GM18511 (cell line): ENCODE results near the gene RCSD1.
"Not testable (repeated sequence)": the region's sequence is repeated elsewhere in the genome, so short reads cannot be mapped to it uniquely, and the experiment has no call there.

Source experiments
- ATAC-seq: cut with Tn5 transposase; IDR thresholded peaks from one replicate; pipeline ENCODE4 v1.9.1; 2021; ENCODE audit warnings: mild to moderate bottlenecking, moderate library complexity; ENCODE audit not compliant: unreplicated experiment

RCSD1 gene

DNA sequence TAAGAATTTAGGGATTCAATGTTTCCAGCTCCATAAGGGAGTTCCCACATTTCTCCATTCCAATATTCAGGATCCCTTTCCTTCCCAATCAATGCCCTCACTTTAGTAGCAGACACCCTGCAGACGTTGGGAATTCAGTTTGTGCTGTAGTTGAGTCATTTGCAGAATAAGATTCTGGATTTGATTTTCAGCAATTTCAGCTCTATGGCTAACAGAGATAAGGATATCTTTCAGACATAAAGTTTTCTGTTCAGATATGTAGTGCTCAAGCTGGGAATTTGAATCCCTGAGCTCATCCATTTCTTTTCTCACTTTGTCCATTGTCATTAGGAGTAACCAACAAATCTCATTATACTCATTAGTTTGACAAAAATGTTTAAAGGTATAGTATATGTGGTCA, 104.8 kb downstream of the RCSD1 start:
- no peak for ATAC-seq

DNA sequence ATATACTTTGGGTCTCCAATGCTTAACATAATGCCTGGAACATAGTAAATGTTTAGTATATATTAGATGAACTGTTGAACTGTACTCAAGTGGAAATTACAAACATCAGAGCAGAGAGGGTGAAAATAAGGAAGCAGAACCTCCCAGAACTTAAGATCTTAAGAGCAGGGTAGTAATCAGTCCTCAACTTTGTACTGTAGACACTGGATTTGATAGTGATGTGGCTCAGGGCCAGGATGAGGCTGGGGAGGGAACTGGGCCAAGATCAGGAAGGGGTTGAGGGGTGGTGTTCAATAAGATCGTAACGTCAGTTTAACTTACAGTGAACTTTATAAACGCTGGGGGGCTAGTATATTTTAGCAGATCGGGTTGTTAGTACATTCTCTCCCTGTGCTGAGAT, 107.1 kb downstream of the RCSD1 start:
- no peak for ATAC-seq

DNA sequence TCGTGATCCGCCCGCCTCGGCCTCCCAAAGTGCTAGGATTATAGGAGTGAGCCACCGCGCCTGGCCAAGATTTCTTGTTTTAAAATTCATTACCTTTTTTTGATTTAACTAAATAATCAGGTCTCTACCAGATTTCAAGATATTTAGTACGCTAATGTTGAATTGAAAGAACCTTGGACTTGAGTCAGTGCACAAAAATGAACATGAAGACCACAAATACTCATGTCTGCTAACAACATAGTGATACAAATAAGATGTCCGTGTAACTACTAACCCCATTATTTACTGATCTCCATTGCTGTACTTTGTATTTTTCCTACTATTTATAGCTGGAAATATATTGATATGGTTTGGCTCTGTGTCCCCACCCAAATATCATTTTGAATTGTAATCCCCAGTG, 108.1 kb downstream of the RCSD1 start:
- no peak for ATAC-seq

DNA sequence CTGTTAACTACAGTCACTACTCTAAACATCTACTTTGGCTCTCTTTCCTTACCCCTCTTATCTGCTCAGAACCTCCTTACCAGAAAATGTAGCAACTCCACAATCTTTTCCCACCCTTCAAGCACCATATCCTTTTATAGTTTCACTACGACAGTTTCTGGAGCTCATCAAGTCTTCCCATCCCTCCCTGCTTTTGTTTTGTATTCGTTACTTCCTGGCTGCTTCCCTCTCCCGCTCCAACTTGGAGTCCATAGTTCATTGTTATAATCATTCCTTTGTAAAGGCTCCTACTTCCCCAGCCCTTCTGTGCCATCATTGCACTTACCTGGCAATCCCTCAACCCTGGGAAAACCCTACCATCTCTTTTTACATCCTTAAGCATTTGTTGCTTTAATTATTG, 109.7 kb downstream of the RCSD1 start:
- ATAC-seq = no peak

DNA sequence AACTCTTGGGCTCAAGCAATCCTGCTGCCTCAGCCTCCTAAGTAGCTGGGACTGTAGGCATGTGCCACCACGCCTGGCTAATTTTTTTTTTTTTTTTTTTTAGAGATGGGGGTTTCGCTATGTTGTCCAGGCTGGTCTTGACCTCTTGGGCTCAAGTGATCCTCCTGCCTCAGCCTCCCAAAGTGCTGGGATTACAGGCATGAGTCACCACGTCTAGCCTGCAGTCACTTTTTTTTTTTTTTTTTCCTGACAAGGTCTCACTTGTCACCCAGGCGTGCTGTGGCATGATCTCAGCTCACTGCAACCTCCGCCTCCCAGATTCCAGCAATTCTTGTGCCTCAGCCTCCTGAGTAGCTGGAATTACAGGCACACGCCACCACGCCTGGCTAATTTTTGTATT, 111.1 kb downstream of the RCSD1 start:
- ATAC-seq = not testable (repeated sequence)

DNA sequence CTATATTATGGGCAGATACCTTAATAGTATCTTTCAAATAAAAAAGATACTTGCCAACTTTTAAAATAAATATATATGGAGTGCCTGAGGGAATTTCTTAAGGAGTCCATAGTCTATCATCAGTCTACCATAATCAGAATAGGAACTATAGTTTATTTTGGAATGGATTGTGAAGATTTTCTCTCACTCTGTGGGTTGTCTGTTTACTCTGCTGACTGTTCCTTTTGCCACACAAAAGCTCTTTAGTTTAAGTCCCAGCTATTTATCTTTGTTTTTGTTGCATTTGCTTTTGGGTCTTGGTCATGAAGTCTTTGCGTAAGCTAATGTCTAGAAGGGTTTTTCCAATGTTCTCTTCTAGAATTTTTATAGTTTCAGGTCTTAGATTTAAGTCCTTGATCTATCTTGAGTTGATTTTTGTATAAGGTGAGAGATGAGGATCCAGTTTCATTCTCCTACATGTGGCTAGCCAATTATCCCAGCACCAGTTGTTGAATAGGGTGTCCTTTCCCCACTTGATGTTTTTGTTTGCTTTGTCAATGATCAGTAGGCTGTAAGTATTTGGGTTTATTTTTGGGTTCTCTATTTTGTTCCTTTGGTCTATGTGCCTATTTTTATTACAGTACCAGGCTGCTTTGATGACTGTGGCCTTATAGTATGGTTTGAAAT, 112.5 kb downstream of the RCSD1 start:
- not testable (repeated sequence) for ATAC-seq

DNA sequence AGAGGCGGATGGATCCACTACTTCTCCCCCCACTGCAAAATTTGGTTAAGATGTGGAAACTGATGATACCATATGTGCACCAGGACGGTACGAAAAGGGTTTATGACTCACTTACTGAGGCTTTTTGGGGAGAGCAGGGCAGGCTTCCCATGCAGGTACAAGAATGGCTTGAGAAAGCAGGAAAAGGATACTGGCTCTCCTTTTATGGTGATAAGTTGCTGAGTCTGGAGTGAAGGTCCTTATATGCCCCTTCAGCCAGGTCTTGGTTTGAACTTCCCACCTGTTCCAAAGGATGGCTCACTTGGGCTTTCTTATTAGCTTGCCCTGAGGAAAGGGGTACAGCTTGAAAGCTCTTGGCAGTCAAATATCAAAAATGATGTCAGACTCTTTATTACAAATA, 114.9 kb downstream of the RCSD1 start:
- ATAC-seq = no peak

DNA sequence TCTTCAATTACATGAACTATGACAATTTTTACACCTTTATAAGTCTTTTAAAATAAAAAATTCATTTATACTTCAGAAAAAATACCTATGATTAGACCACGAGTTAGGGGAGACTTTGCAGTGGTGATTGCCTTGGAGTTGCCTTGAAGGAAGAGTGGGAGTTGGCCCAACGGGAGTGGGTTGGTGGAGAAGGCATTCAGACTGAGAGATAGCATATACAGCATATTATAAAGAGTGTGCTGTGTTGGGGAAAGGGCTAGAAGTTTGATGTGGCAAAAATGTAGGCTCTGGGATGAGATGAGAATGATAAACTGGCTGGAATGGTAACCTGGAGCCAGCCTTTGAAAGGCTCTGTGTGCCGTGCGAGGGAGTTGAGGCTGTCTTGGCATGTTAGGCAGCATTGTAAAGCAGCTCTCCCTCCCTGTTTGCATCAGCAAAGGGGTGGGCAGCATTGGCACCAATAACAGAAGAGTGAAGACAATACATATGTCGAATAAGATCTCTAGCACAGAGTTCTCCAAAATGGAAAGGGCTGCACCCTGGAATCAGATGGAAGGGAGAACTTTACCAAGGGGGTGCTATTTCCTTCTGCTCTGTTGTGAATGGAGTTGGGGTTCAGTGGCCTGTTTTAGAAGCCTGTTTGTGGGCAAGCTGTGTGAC, 116.1 kb downstream of the RCSD1 start:
- ATAC-seq = no peak

DNA sequence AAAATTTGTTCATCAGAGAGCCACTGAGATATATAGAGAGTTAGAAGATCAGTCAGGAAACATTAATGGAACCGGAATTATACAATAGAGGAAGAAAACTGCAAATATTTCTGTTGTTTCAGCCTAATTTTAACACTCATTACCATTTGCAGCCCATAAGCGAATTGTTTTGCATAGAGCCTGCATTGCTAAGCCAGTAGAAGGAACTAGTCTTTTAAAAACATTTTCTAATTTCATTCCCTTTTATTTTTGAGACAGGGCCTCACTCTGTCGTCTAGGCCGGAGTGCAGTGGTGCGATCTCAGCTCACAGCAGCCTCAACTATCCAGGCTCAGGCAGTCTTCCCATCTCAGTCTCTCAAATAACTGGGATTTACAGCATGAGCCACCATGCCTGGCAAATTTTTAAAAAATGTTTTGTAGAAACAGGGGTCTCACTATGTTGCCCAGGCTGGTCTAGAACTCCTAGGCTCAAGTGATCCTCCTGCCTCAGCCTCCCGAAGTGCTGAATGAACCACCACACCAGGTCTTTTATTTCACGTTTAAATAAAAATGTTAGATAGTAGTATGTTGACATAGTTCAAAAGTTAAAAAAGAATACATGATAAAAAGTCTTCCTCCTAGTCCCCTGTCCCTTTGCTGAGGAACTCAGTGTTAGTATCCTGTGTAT, 117.1 kb downstream of the RCSD1 start:
- no peak for ATAC-seq

DNA sequence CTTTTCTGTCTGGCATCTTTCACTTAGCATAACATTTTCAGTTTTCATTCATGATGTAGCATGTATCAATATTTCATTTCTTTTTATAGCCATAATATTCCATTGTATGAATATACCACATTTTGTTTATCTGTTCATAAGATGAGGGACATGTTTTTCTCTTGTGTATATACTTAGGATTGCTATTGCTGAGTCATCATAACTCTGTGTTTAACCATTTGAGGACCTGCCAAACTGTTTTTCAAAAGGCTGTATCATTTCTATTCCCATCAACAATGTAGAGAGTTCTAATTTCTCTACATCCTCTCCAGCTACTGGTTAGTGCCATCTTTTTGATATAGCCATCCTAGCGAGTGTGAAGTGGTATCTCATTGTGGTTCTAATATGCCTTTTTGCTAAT, 118.0 kb downstream of the RCSD1 start:
- no peak for ATAC-seq

DNA sequence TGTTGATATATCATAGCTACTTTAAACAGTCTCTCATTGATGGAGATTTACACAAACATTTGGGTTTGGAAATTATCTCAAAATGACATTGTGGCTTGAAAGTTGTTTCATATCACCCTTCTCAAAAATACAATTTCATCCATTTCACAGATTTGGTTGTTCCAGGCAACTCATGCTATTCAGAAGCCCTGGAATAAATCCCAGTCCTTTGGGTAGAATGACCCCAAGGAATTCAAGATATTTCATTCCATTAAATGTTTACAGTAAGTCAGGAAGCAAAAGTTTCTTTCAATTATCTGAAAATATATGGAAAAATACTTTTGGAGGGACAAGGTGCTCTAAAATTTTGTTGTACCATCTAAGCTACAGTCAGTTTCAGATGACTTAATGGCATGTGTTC, 118.9 kb downstream of the RCSD1 start:
- ATAC-seq = no peak

DNA sequence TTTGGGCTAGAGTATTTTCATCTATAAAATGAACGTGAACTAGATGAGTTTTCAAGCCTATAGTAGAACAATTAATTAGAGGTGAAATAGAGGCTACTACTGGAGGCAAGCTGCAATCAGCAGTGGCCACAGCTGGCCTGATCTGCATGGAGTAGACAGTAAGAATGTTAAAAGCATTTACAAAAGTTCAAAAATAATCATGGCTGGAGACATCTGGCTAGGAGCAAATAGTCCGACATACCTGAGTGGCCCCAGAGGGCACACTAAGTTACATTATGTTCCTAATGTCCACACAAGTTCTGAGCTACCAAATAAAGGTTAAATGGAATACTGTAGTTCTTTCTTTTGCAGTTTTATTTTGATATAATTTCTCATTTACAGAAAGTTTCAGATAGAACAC, 119.7 kb downstream of the RCSD1 start:
- ATAC-seq = no peak

DNA sequence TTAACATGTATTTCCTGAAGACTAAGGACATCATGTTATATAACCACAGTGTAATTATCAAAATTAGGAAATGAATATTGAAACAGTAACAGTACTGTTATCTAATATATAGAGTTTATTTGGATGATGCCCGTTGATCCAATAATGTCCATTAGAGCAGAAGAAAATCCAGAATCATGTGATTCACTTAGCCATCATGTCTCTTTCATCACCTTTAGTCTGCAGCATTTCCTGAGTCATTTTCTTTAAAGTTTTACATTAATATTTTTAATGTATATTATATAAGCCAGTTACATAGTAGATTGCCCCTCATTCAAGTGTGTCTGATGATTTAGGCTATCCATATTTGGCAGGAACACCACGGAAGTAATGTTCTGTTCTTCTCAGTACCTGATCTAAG, 120.6 kb downstream of the RCSD1 start:
- no peak for ATAC-seq

DNA sequence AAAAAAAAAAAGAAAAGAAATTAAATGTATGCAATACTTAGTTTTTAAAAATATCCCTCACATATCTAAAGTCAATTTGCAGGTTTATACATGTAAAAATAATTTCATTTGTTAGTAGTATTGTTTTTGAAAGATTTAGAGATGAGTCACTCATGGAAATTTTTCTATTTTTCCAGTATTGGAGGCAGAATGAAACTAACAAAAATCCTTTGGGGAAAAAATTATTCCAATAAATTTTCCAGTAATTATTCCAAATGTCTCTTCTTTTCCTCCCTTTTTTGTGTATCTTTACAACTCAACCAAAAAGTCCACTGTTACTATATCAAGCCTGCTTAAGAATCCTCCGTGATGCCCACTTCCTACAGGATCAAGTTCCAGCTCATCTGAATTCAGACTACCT, 121.6 kb downstream of the RCSD1 start:
- no peak for ATAC-seq

DNA sequence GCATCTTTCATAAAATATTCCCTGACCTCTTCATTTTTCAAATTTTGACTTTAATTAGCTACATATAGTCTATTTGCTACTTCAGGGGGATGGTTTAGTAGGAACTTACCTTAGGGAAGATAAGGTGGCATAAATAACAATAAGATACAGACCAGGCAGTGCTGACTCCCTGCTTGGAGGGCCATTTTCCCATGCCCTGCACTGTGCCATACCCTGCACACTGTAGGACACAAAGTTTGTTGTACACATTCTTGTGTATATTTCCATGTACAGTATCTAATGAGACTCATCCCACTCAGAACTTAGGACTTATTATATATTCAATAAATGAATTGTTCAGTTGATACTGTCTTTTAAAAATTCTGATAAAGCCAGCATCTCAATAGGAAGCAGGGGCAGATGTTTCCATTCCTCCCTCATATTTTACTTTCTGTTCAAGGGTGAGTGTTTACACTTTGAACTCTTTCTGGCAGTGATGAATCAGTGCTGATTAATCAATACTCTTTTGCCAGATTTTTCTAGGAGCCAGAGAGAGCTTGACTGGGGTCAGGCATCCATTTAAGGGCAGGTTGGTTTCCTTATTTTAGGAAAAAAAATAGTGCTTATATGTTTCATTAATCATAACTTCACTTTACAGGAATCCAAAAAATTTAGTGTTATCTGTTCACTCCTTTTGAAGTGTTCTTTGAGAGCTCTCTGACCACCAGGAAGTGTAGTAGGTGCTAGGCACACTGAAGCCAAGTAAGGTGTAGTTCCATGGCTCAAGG, 122.4 kb downstream of the RCSD1 start:
- ATAC-seq = no peak

DNA sequence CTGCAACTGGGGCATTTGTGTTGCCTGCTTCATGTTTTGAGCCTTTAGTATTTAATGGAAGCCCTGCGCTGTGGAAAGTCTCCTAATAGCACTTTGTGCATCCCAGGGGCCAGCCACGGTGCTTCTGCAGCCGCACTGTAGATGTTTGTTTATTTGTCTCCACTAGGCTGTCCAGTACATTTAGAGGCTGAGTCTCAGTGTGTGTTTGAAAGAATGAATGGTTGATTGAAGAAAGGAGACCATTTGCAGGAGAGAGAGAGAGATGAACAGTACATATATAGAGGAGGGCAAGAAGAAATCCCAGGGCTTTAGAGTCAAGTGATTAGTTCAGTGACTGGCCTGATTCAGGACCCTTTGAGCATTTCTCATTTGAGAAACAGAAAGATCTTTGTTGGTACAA, 125.6 kb downstream of the RCSD1 start:
- no peak for ATAC-seq
